Left ventricle myocardium inferior (tissue), 1 donor: ENCODE measurements around the gene EIF2A. TPM values are rescaled to one million over a fixed set of nuclear protein-coding genes. Genes with fewer than 3 reads are reported as not detected.

Source experiments
- DNase-seq: peaks from one replicate; pipeline ENCODE4 v3.0.0-alpha.2; 2020
- H3K27ac ChIP-seq: fragments of 200-600 bp; replicated peaks from 2 replicates; pipeline ENCODE4 v1.8.0; 2021
- H3K27me3 ChIP-seq: fragments of 200-600 bp; 2 replicates; pipeline ENCODE4 v1.8.0; 2021; ENCODE audit warnings: low read depth
- H3K36me3 ChIP-seq: fragments of 200-600 bp; 2 replicates; pipeline ENCODE4 v1.8.0; 2021
- H3K4me1 ChIP-seq: fragments of 200-600 bp; 2 replicates; pipeline ENCODE4 v1.8.0; 2021
- H3K4me3 ChIP-seq: fragments of 200-600 bp; 2 replicates; pipeline ENCODE4 v1.8.0; 2021; ENCODE audit warnings: mild to moderate bottlenecking, moderate library complexity
- H3K9me3 ChIP-seq: fragments of 200-600 bp; replicated peaks from 2 replicates; pipeline ENCODE4 v1.8.0; 2021
- intact Hi-C: fragments of 100-400 bp; cut with micrococcal nuclease; formaldehyde crosslinking; loops from one replicate; pipeline ENCODE4 v1.11.0; 2022
- total RNA-seq: library from RNA; stranded (reverse); fragmentation: NEBNext Ultra II Directional; extraction: Animal tissue kit (Norgen Biotek cat#: 25700); gene quantifications from one replicate; pipeline ENCODE4 v1.2.1, GENCODE V29; 2021
- TF ChIP-seq, protein P1 (sequence below): fragments of 200-600 bp; IDR thresholded peaks from 2 replicates; pipeline ENCODE4 v1.8.0; 2021; ENCODE audit warnings: antibody characterized with exemption, mild to moderate bottlenecking, borderline replicate concordance
- donor health status: DM: no; HTN: yes; CAD: no; lungs with severe emphysema.

The EIF2A gene
- total RNA-seq, 1 donor from 2014 or later: 71.6 TPM

DNA sequence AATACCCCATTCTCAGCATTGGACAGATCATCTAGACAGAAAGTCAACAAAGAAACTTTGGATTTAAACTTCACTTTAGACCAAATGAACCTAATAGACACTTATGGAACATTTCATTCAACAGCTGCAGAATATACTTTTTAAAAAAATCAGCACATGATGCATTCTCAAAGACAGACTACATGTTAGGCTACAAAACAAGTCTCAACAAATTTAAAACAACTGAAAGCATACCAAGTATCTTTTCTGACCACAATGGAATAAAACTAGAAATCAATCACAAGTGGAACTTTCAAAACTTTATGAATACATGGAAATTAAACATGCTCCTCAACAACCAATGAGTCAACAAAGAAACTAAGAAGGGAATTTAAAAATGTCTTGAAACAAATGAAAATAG, 38.2 kb upstream of the EIF2A start:
- H3K4me3 ChIP-seq: no peak overlapping the region
- H3K9me3 ChIP-seq: peaks cover 6% of the 10 kb centered on the region
- no peaks in the 10 kb centered on the region for H3K27me3 ChIP-seq
- H3K4me1 ChIP-seq: no peaks in the 10 kb centered on the region
- H3K27ac ChIP-seq: no peak overlapping the region
- intact Hi-C loops: no loop called here
- no peak for DNase-seq
- TF ChIP-seq, protein P1, sequence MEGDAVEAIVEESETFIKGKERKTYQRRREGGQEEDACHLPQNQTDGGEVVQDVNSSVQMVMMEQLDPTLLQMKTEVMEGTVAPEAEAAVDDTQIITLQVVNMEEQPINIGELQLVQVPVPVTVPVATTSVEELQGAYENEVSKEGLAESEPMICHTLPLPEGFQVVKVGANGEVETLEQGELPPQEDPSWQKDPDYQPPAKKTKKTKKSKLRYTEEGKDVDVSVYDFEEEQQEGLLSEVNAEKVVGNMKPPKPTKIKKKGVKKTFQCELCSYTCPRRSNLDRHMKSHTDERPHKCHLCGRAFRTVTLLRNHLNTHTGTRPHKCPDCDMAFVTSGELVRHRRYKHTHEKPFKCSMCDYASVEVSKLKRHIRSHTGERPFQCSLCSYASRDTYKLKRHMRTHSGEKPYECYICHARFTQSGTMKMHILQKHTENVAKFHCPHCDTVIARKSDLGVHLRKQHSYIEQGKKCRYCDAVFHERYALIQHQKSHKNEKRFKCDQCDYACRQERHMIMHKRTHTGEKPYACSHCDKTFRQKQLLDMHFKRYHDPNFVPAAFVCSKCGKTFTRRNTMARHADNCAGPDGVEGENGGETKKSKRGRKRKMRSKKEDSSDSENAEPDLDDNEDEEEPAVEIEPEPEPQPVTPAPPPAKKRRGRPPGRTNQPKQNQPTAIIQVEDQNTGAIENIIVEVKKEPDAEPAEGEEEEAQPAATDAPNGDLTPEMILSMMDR: no peak
- no peaks in the 10 kb centered on the region for H3K36me3 ChIP-seq

DNA sequence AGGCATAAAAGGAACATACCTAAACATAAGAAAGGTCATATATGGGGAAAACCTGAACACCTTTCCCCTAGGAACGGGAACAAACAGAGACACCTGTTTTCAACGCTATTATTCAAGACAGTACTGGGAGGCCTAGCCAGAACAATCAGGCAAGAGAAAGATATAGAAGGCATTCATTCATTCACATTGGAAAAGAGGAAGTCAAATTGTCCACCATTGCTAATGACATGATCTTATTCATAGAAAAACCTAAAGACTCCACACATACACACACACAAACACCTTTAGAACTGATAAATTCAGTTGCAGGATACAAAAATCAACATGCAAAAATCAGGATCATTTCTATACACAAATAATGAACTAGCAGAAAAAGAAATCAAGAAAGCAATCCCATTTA, 36.8 kb upstream of the EIF2A start:
- H3K27me3 ChIP-seq: no peaks in the 10 kb centered on the region
- TF ChIP-seq, protein P1: no peak
- H3K27ac ChIP-seq: no peak overlapping the region
- no peak overlapping the region for H3K4me3 ChIP-seq
- no peak for DNase-seq
- intact Hi-C loops: no loop called here
- H3K9me3 ChIP-seq: peaks cover 6% of the 10 kb centered on the region
- H3K4me1 ChIP-seq: no peaks in the 10 kb centered on the region
- H3K36me3 ChIP-seq: no peaks in the 10 kb centered on the region

DNA sequence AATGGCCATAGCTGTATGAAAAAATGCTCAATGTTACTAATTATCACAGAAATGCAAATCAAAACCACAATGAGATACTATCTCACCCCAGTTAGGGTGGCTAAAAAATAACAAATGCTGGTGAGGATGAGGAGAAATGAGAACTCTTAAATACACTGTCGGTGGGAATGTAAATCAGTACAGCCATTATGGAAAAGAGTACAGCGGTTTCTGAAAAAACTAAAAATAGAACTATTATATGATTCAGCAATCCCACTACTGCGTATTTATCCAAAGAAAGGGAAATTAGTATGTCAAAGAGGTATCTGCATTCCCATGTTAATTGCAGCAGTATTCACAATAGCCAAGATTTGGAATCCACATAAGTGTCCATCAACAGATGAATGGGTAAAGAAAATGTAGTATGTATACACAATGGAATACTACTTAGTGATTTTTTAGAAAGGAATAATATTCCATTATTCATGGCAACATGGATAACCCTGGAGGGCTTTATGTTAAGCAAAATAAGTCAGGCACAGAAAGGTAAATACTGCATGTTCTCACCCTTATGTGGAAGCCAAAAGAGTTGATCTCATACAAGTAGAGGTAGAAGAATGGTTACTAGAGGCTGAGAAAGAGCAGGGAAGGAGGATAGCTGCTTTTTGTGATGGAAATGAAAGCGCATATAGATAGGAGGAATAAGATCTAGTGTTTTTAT, 35.3 kb upstream of the EIF2A start:
- peaks cover 6% of the 10 kb centered on the region for H3K9me3 ChIP-seq
- H3K4me3 ChIP-seq: no peak overlapping the region
- DNase-seq: no peak
- H3K27ac ChIP-seq: no peak overlapping the region
- H3K27me3 ChIP-seq: no peaks in the 10 kb centered on the region
- H3K36me3 ChIP-seq: no peaks in the 10 kb centered on the region
- TF ChIP-seq, protein P1: no peak
- no peaks in the 10 kb centered on the region for H3K4me1 ChIP-seq
- intact Hi-C loops: no loop called here

DNA sequence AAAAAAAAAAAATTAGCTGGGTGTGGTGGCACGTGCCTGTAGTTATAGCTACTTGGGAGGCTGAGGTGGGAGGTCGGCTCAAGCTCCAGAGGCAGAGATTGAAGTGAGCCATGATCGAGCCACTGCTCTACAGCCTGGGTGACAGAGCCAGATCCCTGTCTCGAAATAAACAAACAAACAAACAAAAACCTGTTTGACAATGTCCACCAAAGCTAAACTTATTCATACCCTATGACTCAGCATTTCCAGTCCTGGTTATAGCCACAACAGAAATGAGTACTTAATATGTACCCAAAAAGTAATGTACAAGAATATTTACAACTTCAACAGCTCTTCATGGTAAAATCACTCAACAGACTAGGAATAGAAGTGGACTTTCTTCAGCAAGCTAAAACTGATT, 31.4 kb upstream of the EIF2A start:
- no peak overlapping the region for H3K4me3 ChIP-seq
- no peaks in the 10 kb centered on the region for H3K9me3 ChIP-seq
- H3K4me1 ChIP-seq: no peaks in the 10 kb centered on the region
- no peaks in the 10 kb centered on the region for H3K27me3 ChIP-seq
- no peaks in the 10 kb centered on the region for H3K36me3 ChIP-seq
- TF ChIP-seq, protein P1: no peak
- no peak for DNase-seq
- H3K27ac ChIP-seq: no peak overlapping the region
- intact Hi-C loops: no loop called here

DNA sequence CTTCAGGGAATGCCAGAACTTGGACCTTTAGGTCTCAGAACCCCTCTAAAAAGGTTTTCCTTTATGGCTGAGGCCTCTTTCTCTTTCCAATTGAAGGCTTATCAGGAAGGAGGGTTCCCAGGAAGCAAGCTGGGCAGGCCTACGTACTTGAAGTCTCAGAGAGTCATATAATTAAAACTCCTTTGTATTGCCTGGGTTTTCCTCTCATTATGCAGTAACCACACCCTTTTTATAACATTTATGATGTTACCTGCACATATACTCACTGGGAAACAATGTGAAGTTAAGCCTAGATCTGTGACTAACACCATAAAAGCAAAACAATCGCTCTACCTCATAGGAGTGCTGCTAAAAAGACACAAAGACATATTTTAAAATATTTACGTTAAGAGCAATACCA, 27.6 kb upstream of the EIF2A start:
- no peak overlapping the region for H3K4me3 ChIP-seq
- H3K27me3 ChIP-seq: no peaks in the 10 kb centered on the region
- H3K27ac ChIP-seq: no peak overlapping the region
- H3K36me3 ChIP-seq: no peaks in the 10 kb centered on the region
- no peak for DNase-seq
- TF ChIP-seq, protein P1: no peak
- H3K9me3 ChIP-seq: no peaks in the 10 kb centered on the region
- intact Hi-C loops: no loop called here
- peaks cover 8% of the 10 kb centered on the region for H3K4me1 ChIP-seq
